GM13977 (cell line): Measurements from ENCODE around the gene CTNND2.

Experiments
- DNase-seq: peaks from one replicate; pipeline ENCODE4 v3.0.0; 2012; ENCODE audit warnings: low spot score
- in situ Hi-C: fragments of 300-500 bp; cut with MboI; formaldehyde crosslinking; loops from one replicate; pipeline ENCODE4 v1.12.0; 2022; ENCODE audit warnings: low sequenced_read_pairs, low pct_unique_long_range_greater_than_20kb, mixed read lengths, inconsistent platforms; ENCODE audit not compliant: unreplicated experiment
- TF ChIP-seq, protein P1 (sequence below): IDR thresholded peaks from 2 replicates; pipeline ENCODE4 v1.5.1; 2012; ENCODE audit warnings: mild to moderate bottlenecking, control low read depth; ENCODE audit not compliant: insufficient read depth; ENCODE audit errors: extremely low read depth, missing control alignments

Gene CTNND2

GRCh38 chr5:11150976-11151375, 753.3 kb downstream of the CTNND2 start:
- TF ChIP-seq, protein P1, sequence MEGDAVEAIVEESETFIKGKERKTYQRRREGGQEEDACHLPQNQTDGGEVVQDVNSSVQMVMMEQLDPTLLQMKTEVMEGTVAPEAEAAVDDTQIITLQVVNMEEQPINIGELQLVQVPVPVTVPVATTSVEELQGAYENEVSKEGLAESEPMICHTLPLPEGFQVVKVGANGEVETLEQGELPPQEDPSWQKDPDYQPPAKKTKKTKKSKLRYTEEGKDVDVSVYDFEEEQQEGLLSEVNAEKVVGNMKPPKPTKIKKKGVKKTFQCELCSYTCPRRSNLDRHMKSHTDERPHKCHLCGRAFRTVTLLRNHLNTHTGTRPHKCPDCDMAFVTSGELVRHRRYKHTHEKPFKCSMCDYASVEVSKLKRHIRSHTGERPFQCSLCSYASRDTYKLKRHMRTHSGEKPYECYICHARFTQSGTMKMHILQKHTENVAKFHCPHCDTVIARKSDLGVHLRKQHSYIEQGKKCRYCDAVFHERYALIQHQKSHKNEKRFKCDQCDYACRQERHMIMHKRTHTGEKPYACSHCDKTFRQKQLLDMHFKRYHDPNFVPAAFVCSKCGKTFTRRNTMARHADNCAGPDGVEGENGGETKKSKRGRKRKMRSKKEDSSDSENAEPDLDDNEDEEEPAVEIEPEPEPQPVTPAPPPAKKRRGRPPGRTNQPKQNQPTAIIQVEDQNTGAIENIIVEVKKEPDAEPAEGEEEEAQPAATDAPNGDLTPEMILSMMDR, result no peak
- in situ Hi-C loops, result no loop called here

GRCh38 chr5:11148810-11149539, 755.3 kb downstream of the CTNND2 start:
- in situ Hi-C loops, result no loop called here
- TF ChIP-seq, protein P1, result no peak
- DNase-seq, result no peak

More at GRCh38 chr5:11150976-11151375, 753.3 kb downstream of the CTNND2 start:
- DNase-seq, result no peak

GRCh38 chr5:11146171-11146570, 758.1 kb downstream of the CTNND2 start:
- DNase-seq, result no peak
- TF ChIP-seq, protein P1, result no peak
- in situ Hi-C loops, result no loop called here

- TF ChIP-seq, protein P1, result no peak
- in situ Hi-C loops, result no loop called here
- no peak for DNase-seq
Measured at GRCh38 chr5:11143456-11144267, 760.6 kb downstream of the CTNND2 start.

DNA sequence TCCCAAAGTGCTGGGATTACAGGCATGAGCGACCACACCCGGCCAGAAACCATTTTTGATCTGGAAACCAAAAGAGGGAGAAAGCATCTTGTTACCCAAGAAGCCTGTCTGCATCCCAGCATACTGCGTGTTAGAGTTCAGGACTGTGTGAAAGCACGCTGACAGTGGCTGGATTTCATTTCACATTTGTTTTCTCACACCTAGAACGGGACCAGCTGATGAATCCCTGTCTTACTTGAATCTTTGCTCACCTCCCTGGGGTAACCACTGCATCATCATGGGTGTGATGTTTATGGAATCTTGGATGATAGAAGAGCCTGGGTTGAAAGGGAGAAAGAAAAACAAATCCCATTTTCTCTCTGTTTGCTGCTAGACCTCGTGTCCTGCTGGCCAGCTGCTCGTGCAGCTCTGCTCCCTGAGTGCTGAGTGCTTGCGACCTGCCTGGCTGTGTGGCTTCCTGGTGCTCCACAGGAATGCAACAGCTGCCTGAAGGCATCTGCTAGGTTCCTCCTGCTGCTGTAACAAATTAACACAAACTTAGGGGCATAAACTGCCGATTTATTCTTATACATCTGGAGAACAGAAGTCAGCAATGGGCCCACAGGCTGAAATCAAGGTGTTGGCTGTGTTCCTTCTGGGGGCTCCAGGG, 764.9 kb downstream of the CTNND2 start:
- in situ Hi-C loops, result no loop called here
- DNase-seq, result no peak
- TF ChIP-seq, protein P1, result no peak

DNA sequence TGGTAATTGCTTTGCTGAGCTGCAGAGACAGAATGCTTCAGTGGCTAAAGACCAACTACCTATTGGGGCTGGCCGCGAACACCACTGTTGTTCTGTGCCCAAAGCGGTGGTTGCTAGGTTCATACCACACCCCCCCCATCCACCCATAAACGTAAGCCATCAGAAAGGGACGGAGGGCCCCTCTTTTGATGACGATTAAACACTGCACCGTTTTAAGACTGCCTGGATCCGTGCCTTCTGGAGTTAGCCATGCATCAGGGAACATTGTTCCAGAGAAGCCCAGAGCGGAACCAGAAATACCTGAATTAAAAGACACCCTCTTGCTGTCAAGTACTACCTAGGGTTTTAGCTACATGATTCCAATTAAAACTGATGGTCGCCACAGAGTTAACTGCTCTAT, 774.1 kb downstream of the CTNND2 start:
- in situ Hi-C loops, result no loop called here

More for the DNA sequence above, 774.1 kb downstream of the CTNND2 start:
- TF ChIP-seq, protein P1, result no peak
- no peak for DNase-seq
